ENCODE data around the gene PDIA2.

The PDIA2 gene

GRCh38 chr16:283033-283805 lies at the start of gene PDIA2:
Gene PDIA2 (plus strand): TSS chr16:283164. CDS start chr16:283170, 6 bp downstream.
- no peak for TF ChIP-seq CTCF (IDR thresholded peaks at IDR 0.05)

GRCh38 chr16:234468-235305 lies 48.3 kb upstream of the PDIA2 start, which contains the start of gene FAM234A:
Gene FAM234A (plus strand): TSS chr16:234821. CDS start chr16:254414, 19,593 bp downstream.
- TF ChIP-seq CTCF (IDR thresholded peaks at IDR 0.05) = peak; percentile 45

- TF ChIP-seq CTCF (IDR thresholded peaks at IDR 0.05) = no peak
These were observed 43.1 kb upstream of the PDIA2 start for GRCh38 chr16:239948-240277.

- TF ChIP-seq CTCF (IDR thresholded peaks at IDR 0.05) = no peak
These were observed 42.4 kb upstream of the PDIA2 start for GRCh38 chr16:240559-240958.

GRCh38 chr16:242281-242680 lies 40.7 kb upstream of the PDIA2 start:
- no peak for TF ChIP-seq CTCF (IDR thresholded peaks at IDR 0.05)

- TF ChIP-seq CTCF (IDR thresholded peaks at IDR 0.05) = no peak
These were observed 39.6 kb upstream of the PDIA2 start for GRCh38 chr16:243348-243747.

- no peak for TF ChIP-seq CTCF (IDR thresholded peaks at IDR 0.05)
These were observed 37.9 kb upstream of the PDIA2 start for GRCh38 chr16:245105-245504.
